Measurements from ENCODE around the gene ZSCAN30. TPM values are rescaled to one million over a fixed set of nuclear protein-coding genes. Genes with fewer than 3 reads are reported as not detected.

Gene ZSCAN30
- total RNA-seq (2014; rRNA removed; shearing (Covaris generic)): 2.3 and 5.3 TPM in 2 replicates

DNA sequence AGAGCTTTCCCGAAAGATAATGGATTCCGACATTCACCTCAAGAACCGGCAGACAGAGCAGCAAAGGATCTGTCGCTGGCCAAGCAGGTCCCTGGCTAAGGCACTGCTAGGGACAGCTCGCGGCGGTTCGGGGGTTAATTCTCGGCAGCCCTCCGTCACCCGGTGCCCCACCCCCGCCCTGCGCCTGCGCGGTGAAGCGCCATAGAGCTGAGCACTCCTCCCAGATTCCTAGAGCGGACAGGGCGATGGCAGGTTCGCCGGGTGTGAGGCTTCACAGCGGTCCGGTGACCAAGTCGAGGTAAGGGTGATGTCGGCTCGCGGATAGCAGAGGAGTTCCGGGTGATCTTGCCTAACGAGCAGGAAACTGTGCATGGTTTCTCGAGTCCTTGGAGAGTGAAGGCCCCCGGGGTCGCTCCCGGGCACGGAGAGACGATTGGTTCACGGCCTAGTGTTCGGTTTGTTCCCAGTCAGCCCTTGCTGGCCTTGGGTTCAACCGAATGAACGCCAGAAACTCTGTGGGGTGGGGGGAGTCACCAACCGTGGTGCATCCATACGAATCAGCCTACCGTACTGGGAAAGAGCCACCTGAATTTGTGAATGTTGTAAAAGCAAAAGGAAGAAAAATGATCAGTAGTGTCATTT, at the start of gene ZSCAN30:
TSS of gene ZSCAN30 (minus strand) at position 136 of the 642 bp plus-strand sequence. CDS start 25,877 bp downstream, outside the sequence.
- DNase-seq (ENCODE audit: low read depth): peak; percentile 95

DNA sequence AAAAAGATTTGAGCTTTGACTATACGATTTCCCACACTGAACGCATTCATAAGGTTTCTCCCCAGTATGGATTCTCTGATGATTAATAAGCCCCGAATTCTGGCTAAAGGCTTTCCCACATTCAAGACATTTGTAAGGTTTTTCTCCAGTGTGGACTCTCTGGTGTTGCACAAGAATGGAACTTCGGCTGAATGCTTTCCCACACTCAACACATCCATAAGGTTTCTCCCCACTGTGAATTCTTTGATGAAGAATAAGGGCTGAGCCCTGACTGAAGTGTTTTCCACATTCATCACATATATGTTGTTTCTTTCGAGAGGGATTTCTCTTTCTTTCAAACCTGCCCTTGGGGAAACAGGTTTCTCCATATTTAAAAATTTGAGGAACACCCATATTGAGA, 47.3 kb upstream of the ZSCAN30 start:
- no peak for DNase-seq (ENCODE audit: low read depth)

DNA sequence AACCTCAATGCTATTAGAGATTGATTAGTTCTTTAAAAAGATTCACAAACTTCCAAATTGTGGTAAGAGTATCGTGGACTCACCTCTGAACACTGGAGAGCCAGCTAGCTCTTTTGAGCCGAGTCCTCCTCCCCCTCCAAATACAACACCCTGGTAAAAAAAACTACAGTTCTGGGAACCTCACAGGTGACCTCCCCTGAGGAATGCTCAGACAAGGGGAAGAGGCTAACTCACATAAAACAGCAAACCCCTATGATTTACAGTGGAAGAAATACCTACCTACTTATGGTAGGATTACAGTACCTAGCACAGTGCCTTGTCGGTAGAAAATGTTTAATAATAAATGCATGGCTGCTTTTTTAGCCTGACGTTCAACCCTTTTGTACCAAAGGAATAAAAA, 45.8 kb upstream of the ZSCAN30 start:
- no peak for DNase-seq (ENCODE audit: low read depth)

DNA sequence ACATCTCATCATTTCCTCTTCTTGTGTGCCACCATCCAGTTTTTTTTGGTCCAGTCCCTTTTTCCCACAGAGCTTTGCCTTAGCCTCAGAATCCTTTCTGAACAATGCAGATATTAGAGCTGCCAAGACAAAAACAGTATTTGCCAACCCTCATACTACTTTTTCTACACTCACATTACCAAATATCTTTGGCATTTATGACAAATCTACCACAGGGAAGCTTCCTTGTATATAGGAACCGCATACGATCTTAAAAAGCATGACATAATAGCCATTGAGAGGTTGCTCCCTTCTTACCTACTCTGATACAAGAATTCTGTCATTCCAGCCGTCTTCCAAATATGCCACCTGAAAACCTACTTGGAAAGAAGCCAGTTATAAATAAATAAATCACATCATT, 44.8 kb upstream of the ZSCAN30 start:
- DNase-seq (ENCODE audit: low read depth): no peak

DNA sequence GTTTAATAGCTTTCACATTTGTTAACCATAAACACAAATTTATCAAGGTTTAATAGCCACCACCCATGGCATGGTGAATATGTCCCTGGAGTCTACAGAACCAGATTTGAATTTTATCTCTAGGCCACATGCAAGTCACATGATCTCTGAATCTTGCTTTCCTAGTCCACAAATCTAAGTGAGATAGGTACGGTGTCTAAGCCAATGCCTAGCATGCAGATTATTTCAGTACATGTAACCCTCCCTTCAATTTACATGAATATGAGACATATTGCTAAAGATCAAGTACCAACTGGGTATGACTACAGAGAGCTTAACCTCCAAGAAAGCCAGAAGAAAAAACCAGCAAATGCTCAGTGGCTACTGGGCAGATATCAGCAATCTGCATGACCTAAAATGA, 44.2 kb upstream of the ZSCAN30 start:
- no peak for DNase-seq (ENCODE audit: low read depth)

DNA sequence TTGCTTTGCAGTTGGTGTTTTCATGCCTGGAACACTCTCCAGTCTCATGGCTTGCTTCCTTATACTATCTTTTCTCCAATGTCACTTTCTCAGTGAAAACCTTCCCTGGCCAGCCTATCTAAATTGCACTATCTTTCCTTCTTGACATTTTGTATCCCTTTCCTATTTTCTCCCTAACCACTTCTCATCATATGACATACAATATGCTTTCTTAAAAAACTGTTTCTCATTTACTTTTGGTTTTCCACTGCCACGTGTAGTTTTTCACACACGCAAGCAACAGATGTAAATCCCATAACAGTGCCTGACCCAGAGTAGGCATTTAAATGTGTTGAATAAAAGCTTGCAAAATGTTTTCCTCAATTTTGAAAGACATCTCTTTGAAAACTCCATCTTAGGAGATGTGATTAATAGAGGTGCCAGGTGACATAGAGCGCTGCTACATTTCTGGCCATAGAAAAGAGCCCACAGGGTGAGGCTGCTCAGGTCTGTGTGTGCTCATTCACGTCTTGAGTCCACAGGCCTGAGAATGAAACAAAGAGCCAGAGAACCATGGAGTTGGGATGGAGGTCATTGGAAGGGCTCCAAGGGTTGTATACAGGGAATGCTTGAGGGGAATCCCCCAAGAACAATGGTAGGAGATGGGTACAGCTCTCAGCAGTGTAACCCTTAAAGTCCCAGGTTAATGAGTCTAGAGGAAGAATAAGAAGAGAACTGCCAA, 41.5 kb upstream of the ZSCAN30 start:
- DNase-seq (ENCODE audit: low read depth): no peak

DNA sequence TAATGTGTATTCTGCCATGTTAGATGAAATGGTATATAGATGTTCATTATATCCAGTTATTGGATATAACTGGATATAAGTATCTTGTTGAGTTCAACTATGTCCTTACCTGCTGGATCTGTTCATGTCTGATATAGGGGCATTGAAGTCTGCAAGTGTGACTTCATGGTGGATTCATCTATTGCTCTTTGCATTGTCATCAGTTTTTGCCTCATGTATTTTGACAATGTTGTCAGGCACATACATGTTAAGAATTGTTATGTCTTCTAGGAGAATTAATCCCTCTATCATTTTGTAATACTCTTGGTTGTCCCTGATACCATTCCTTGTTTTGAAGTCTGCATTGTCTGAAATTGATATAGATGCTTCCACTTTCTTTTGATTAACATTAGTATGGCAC, 38.8 kb upstream of the ZSCAN30 start:
- no peak for DNase-seq (ENCODE audit: low read depth)

DNA sequence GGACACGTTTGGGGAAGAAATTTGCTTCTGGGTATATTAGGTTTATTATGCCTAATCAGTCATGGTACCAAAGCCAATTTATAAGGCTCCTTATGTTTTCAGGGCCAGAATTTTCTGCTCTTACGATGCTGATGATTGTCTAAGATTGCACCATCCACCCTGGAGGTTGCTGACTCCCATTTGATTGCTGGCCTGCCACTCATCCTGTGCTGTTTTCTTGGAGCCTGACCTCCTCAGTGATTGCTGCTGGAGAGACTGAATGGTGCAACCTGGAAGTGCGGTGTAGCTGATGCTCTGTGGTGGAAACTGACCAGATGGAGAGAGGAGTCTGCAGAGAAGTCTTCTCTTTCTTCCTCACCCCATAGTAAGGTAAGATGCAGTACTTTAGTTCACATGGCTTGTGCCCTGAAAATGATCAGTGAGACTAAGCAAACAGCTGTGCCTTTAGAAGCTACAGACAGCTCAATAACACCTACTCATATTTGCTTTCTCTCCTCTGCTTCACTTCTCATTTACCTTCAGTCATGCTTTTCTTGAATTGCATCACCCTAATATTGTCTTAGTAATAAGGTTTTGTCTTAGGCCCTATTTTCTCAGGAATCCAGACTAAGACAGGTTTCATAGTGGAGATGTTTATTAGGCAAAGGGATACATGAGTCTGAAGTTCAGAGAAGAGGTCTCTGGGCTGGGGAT, 36.8 kb upstream of the ZSCAN30 start:
- no peak for DNase-seq (ENCODE audit: low read depth)

DNA sequence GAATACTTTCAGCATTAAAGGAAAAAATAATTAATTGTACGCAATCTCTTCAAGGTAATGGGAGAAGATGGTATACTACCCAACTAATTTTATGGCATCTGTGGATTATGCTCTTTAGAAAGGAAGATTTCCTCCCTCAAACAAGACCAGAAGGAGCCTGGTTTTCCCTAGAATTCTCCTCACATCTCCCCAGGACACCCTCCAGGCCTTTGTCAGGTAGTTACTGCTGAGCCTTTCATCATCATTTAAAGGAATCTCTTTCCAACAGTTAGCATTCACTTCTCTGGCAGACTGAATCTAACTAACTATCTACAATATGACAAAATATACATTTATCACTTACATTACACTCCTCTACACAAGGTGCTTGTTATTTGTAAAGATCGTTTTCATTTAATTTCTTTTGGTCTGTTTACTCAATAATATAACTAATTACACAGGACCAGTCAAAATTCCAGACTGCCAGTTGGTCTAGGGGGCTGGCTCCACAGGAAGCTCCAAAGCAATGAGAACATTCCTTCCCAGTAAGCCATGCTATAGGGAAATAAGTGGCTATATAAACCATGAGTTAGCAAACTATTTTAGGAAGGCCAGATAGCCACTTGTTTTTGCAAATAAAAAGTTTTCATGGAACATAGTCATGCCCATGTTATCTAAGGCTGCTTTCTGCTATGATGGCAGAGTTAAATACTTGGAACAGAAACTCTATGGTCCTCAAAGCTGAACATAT, 35.1 kb upstream of the ZSCAN30 start:
- DNase-seq (ENCODE audit: low read depth): no peak

DNA sequence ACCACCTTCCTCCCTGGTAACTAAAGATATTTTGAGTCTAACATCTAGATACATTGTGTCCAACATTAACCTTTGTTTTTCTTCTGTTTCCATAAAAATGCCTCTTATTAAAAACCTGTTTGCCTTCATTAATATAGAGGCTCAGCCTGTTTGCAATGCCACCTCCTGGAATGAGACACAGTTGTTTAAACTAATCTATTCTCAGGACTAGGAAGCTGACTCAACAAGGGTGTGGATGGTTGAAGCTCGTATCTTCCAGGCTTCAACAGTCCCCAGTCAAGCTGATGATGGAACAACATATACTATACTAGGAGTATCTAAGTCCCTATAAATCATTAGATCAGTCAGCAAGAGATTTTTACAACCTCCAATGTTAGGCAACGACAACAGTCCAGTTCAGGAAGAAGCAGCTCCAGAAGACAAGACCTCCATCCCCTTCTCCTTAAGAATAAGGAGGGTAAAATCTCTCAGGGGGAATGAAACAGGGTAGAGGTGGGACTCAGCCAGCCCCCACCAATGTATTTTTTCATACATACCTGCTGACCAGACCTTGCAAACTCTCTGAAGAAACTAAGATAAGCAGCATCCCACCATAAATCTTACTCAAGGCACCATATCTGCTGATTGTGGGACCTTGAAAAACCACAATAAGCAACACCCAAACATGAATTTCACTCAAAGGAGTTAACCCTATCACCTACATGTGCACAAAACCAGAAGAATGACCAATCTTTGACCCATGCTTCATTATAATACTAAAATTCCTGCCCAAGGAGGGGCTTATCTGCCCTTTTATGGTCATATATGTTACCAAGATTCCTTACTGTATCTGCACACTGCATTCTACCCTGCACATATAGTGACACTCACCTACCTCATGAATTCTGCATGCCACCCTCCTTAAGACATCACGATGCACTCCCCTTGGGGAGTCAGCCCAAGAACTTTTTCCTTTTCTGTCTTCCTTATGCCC, 32.7 kb upstream of the ZSCAN30 start:
- DNase-seq (ENCODE audit: low read depth): no peak

DNA sequence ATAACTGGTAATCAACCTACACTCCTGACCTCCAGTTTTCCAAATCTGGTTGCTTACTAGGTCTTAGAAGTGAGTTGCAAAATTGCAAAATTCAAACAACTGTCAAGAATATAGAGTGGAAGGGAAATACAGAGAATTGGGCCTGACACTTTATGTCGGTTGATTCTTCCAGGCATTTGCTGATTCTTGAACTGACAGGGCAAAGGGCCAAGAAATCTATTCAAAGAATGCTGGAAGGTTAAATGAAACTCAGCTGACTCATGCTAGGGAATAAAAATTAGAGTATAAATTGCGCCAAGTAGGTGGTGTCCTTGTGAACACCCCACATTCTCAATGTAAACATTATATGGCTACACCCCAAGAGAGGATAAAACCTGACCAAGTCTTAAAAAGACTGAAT, 21.5 kb upstream of the ZSCAN30 start:
- DNase-seq (ENCODE audit: low read depth): no peak

DNA sequence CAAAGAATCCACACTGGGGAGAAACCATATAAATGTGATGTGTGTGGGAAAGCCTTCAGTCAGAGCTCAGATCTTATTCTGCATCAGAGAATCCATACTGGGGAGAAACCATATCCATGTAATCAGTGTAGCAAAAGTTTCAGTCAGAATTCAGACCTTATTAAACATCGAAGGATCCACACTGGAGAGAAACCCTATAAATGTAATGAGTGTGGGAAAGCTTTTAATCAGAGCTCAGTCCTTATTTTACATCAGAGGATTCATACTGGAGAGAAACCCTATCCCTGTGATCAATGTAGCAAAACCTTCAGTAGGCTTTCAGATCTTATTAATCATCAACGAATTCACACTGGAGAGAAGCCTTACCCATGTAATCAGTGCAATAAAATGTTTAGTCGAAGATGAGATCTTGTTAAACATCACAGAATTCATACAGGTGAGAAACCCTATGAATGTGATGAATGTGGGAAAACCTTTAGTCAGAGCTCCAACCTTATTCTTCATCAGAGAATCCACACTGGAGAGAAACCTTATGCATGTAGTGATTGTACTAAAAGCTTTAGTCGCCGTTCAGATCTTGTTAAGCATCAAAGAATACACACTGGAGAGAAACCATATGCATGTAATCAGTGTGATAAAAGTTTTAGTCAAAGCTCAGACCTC, 16.7 kb upstream of the ZSCAN30 start:
- no peak for DNase-seq (ENCODE audit: low read depth)

DNA sequence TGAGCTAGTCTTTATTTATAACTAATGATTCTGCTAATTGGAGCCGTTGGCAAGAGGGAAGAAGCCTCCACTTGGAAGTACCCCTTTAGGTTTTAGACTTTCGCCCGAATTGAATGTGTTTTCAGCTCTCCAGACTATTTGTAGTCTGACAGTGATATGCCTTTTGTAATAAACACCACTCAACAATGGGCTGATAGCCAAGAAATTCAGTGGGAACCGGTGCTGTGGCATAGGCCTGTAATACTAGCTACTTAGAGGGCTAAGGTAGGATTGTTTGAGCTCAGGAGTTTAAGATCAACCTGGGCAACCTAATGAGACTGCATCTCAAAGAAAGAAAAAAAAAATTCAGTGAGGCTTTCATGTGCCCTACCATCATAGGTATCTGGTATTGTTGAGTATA, 13.6 kb upstream of the ZSCAN30 start:
- DNase-seq (ENCODE audit: low read depth): no peak

DNA sequence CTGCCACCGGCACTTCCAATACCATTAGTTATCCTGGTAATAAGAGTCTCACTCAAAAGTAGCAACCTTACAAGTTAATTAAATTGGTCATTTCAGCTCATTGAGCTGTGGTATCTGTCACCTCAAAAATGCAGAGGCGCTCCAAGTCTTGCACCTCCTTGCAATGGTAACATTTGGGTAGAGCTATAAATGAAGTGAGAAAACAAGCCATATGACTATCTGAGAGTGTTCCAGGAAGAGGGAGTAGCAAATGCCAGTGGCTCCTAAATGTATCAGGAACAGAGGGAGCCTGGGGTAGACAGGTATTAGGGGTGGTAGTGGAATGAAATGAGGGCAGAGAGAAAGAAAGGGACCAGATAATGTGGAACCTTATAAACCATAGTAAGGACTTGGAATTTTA, 6.0 kb upstream of the ZSCAN30 start:
- DNase-seq (ENCODE audit: low read depth): no peak

DNA sequence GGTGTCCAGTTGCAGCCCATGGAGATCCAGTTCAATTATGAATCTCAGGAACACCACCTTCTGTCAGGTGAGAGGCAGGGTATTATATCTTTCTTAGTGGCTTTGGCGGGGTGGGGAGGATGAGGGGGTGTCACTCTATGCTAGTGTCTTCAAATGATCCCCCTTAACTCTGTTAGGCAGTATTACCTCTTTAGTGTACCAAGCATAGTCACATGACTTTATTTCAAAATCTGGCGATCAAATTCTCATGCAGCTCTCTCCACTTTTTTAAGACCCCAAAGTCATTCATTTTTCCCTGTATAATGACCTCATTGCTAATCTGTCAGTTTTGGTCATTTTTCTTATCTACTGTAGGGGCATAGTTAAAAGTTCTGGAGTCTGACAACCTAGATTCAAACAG, 1.1 kb upstream of the ZSCAN30 start:
- no peak for DNase-seq (ENCODE audit: low read depth)

DNA sequence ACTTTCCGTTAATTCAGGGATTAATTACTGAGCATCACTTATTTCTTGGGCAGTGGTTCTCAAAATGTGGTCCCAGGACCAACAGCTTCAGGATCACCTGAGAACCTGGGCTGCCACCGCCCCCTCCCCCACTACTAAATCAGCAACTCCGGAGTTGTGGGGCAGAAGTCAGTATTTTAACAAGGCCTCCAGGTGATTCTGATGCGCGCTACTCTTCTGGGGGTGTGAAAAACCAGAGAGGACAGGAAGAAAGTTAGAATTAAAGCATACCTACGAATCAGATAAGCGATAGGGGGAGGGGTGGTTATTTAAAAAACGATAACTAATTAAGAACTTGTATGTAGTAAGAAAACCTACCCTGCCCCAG, 319 bp downstream of the ZSCAN30 start:
- no peak for DNase-seq (ENCODE audit: low read depth)

DNA sequence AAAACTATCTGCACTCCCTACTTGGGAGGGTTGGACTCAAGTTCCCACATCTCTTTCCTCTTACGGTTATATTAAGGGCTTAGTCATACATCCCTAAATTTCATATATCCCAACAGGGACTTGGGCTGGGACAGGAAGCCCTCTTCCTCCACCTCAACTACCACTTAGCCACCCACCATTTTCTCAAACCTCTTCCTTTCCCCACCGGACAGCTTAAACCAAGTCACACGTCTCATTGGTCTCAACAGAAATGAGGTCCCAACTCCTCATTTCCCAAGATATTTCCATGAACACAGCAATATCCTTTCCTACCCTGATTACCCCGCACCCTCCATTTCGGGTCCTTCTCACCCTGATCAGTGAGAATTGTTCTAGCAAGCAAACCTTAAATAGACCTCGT, 736 bp downstream of the ZSCAN30 start:
- DNase-seq (ENCODE audit: low read depth): no peak

DNA sequence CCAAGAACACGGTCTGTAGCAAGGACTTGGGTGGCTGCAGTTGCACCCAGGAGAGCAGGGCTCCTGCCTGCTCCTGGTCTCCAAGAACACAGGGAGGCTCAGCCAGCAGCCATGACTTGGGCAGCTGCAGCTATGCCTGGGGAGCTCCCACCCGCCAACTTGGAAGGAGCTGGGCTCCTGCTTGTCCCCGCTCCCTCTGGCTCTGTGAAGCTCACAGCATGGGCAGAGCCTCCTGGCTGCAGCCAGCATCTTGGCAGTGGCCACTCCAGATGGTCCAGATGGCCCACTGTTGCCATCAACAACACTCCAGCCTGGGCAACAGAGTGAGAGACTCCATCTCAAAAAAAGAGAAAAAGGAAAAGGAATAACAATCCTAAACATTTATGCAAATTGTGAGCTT, 5.2 kb downstream of the ZSCAN30 start:
- DNase-seq (ENCODE audit: low read depth): no peak

DNA sequence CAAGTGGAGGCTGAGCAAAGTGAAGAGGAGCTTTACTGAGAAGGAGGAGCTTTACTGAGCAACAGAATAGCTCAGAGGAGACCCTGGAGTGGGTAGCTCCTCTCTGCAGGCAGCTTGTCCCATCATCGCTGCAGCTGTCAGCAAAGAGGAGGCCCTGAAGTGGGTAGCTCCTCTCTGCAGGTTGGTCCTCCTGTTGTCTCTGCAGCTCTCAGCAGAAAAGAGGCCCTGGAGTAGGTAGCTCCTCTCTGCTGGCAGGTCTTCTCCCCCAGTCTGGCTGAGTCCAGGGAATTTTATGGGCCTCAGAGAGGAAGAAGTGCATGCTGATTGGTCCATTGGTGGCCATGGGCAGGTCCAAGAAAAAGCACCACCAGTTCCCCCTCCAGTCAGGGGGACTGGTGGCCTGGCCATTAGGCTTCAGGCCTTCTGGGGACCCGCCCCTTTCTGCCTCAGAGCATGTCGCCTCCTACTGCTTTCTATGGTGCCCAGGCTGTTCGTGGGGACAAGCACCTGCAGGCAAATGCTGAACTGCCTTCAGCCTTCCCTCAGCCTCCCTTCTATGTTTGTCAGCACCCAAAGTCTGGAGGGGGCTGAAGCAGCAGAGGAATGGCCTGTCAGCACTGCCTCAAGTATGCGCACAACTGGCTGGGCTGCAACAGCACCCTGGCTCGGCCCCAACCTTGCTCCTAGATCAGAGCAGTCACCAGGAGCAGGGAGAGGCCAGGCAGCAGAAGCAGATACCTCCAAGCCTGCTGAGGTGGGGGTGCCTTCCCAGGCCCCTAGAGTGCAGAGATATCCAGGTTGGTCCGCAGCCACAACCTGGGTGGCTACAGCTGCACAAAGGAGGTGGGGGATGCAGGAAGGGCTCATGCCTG, 5.9 kb downstream of the ZSCAN30 start:
- no peak for DNase-seq (ENCODE audit: low read depth)

DNA sequence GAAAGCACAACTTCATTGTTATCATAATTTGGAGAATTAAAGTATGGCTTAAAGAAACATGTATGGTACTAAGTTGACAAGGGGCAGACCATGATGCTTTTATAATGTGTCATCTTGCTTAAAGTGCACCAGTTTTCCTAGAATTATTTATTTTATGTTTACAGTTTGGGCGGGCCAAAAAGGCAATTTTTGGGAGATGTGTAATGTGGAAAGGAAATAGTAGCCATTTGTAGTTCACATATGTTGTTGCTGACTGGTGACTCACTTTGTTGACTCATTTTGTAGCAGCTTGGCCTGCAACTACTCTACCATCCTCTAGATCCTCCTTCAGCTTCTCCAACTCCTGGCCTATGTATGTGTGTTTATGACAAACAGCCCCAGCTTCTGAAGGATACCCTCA, 7.7 kb downstream of the ZSCAN30 start:
- peak; percentile 27 for DNase-seq (ENCODE audit: low read depth)

Measured in Daoy (cell line).